Cardiac muscle cell (in vitro differentiated cells and primary cell): ENCODE data around the gene MYL4. TPM values are rescaled to one million over a fixed set of nuclear protein-coding genes. Genes with fewer than 3 reads are reported as not detected.

ENCODE experiments used
- DNase-seq, 2 donors: peaks; one replicate each; pipeline versions ENCODE4 v3.0.0 to v3.0.0-alpha.2; 2010 to 2017; ENCODE audit warnings: low read depth in 1 of 2, low spot score in 1 of 2
- H3K27ac ChIP-seq: fragments of 200-600 bp; sonication (generic); 2 replicates; pipeline ENCODE4 v1.5.1; 2016
- H3K27me3 ChIP-seq: fragments of 200-600 bp; sonication (generic); 2 replicates; pipeline ENCODE4 v1.6.0; 2016; ENCODE audit warnings: control low read depth
- H3K36me3 ChIP-seq: fragments of 200-600 bp; sonication (generic); 2 replicates; pipeline ENCODE4 v1.5.1; 2016; ENCODE audit warnings: control low read depth
- H3K4me1 ChIP-seq: fragments of 200-600 bp; sonication (generic); 2 replicates; pipeline ENCODE4 v1.8.1; 2017; ENCODE audit warnings: low read depth, mild to moderate bottlenecking, mixed run types
- H3K4me3 ChIP-seq: fragments of 200-600 bp; sonication (generic); 2 replicates; pipeline ENCODE4 v1.5.1; 2016; ENCODE audit warnings: mild to moderate bottlenecking
- H3K9me3 ChIP-seq: fragments of 200-600 bp; sonication (generic); 2 replicates; pipeline ENCODE4 v1.5.1; 2017; ENCODE audit warnings: low read depth, mild to moderate bottlenecking, control low read depth
- CTCF ChIP-seq: IDR thresholded peaks from 2 replicates; pipeline ENCODE4 v1.5.1; 2012; ENCODE audit warnings: low read depth, mild to moderate bottlenecking, low read length
- polyA plus RNA-seq: library from polyadenylated mRNA; unstranded; fragments of >200 nt; fragmentation: Nextera tagmentation; extraction: Ambion mirVana; gene quantifications from 2 replicates; pipeline ENCODE4 v1.2.1, GENCODE V29; 2016
- total RNA-seq: library from RNA; depleted of rRNA; stranded (reverse); fragments of >200 nt; gene quantifications from 2 replicates; pipeline ENCODE4 v1.2.3, GENCODE V29; 2016

MYL4 gene
- total and polyA plus RNA-seq, 2 experiments from 2014 or later: 2,925 to 5,148 TPM

DNA sequence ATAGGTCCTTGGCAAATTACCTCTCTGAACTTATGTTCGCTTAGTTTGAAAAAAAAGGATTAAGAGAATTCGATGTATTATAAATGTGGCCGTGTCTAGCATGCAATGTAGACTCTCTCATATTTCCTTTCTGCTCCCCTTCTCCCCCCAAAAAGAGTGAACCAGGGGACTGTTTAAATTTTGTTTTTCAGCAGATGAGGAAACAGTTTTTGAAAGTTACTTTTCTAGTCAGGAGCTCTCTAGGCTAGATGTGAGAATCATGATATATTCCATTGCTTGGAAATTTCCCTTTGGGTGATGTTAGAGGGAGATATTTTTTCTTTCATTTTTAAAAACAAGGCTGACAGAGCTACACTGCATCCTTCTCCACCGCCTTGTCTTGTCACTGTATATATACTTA is 18.9 kb upstream of the MYL4 start:
- H3K27ac ChIP-seq: no peak overlapping the region
- TF ChIP-seq CTCF: no peak
- no peak overlapping the region for H3K4me3 ChIP-seq
- DNase-seq: no peak
- no peaks in the 10 kb centered on the region for H3K36me3 ChIP-seq
- no peaks in the 10 kb centered on the region for H3K27me3 ChIP-seq
- peaks cover 23% of the 10 kb centered on the region for H3K4me1 ChIP-seq
- no peaks in the 10 kb centered on the region for H3K9me3 ChIP-seq

DNA sequence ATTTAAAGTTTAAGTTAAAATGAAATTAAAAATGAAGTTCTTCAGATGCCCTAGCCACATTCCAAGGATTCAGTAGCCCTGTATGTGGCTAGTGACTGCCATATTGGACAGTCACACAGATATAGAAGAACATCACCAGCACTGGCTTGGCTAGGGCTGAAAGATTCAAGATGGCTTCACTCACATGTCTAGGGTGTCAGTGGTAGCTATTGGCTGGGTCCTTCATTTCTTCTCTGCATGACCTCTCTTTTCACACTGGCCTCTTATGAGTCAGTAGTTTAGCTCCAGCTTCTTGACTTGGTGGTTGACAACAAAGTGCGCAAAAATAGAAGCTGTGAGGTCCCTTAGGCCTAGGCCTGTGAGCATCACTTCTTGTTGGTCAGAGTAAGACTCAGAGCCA is 18.4 kb upstream of the MYL4 start:
- no peaks in the 10 kb centered on the region for H3K27me3 ChIP-seq
- H3K27ac ChIP-seq: no peak overlapping the region
- H3K4me1 ChIP-seq: peaks cover 23% of the 10 kb centered on the region
- DNase-seq: no peak
- H3K9me3 ChIP-seq: no peaks in the 10 kb centered on the region
- H3K36me3 ChIP-seq: no peaks in the 10 kb centered on the region
- TF ChIP-seq CTCF: no peak
- H3K4me3 ChIP-seq: no peak overlapping the region

GRCh38 chr17:47192554-47192953 is 16.6 kb upstream of the MYL4 start:
- DNase-seq: no peak
- Histone ChIP-seq H3K4me1 (peaks cover 6% of the 10 kb centered on the region), H3K27me3 (no peaks in the 10 kb centered on the region), H3K36me3 (no peaks in the 10 kb centered on the region), H3K27ac (no peak overlapping the region), H3K4me3 (no peak overlapping the region), H3K9me3 (no peaks in the 10 kb centered on the region)
- no peak for TF ChIP-seq CTCF

GRCh38 chr17:47193931-47194511 is 15.1 kb upstream of the MYL4 start:
- Histone ChIP-seq H3K36me3 (no peaks in the 10 kb centered on the region), H3K27me3 (no peaks in the 10 kb centered on the region), H3K27ac (no peak overlapping the region), H3K4me1 (peaks cover 3% of the 10 kb centered on the region), H3K9me3 (no peaks in the 10 kb centered on the region), H3K4me3 (no peak overlapping the region)
- DNase-seq: no peak
- TF ChIP-seq CTCF: no peak

- TF ChIP-seq CTCF: no peak
- H3K4me1 ChIP-seq: no peaks in the 10 kb centered on the region
- H3K4me3 ChIP-seq: no peak overlapping the region
- no peaks in the 10 kb centered on the region for H3K9me3 ChIP-seq
- no peak for DNase-seq
- H3K27me3 ChIP-seq: no peaks in the 10 kb centered on the region
- no peaks in the 10 kb centered on the region for H3K36me3 ChIP-seq
- no peak overlapping the region for H3K27ac ChIP-seq
Measured at GRCh38 chr17:47197821-47198220, 11.3 kb upstream of the MYL4 start.
